Retina (tissue), 1 donor: ENCODE results near the gene CDH4.
"Not testable (repeated sequence)": the region's sequence is repeated elsewhere in the genome, so short reads cannot be mapped to it uniquely, and the experiment has no call there.

Experiments
- DNase-seq: peaks from one replicate; pipeline ENCODE4 v3.0.0-alpha.2; 2016

The CDH4 gene

GRCh38 chr20:61464307-61465303, 212.5 kb downstream of the CDH4 start:
- DNase-seq, result no peak

- no peak for DNase-seq
Observed at GRCh38 chr20:61475729-61476128, 223.7 kb downstream of the CDH4 start.

GRCh38 chr20:61476956-61477355, 224.9 kb downstream of the CDH4 start:
- DNase-seq, result no peak

GRCh38 chr20:61477451-61477861, 225.4 kb downstream of the CDH4 start:
- DNase-seq, result no peak

- DNase-seq, result no peak
Observed at GRCh38 chr20:61478094-61478493, 226.0 kb downstream of the CDH4 start.

- DNase-seq, result no peak
Observed at GRCh38 chr20:61478611-61479305, 226.7 kb downstream of the CDH4 start.

- DNase-seq, result not testable (repeated sequence)
Observed at GRCh38 chr20:61479433-61479832, 227.4 kb downstream of the CDH4 start.

- DNase-seq, result no peak
Observed at GRCh38 chr20:61480158-61480825, 228.2 kb downstream of the CDH4 start.

GRCh38 chr20:61482056-61482887, 230.2 kb downstream of the CDH4 start:
- DNase-seq, result no peak

GRCh38 chr20:61482901-61483300, 230.8 kb downstream of the CDH4 start:
- no peak for DNase-seq

GRCh38 chr20:61483336-61484067, 231.4 kb downstream of the CDH4 start:
- DNase-seq, result no peak

- no peak for DNase-seq
Observed at GRCh38 chr20:61486198-61486597, 234.1 kb downstream of the CDH4 start.

GRCh38 chr20:61487346-61487996, 235.4 kb downstream of the CDH4 start:
- DNase-seq, result no peak

- no peak for DNase-seq
Observed at GRCh38 chr20:61487997-61488371, 235.9 kb downstream of the CDH4 start.

GRCh38 chr20:61490721-61491120, 238.7 kb downstream of the CDH4 start:
- DNase-seq, result no peak

- no peak for DNase-seq
Observed at GRCh38 chr20:61492065-61492464, 240.0 kb downstream of the CDH4 start.

- DNase-seq, result no peak
Observed at GRCh38 chr20:61493798-61494305, 241.8 kb downstream of the CDH4 start.

- DNase-seq, result no peak
Observed at GRCh38 chr20:61494763-61495575, 242.9 kb downstream of the CDH4 start.

- no peak for DNase-seq
Observed at GRCh38 chr20:61497029-61497627, 245.1 kb downstream of the CDH4 start.
